ENCODE data around the gene CLSTN2. TPM values are rescaled to one million over a fixed set of nuclear protein-coding genes. Genes with fewer than 3 reads are reported as not detected.

The CLSTN2 gene
- total RNA-seq, 1 donor from 2014 or later: 143 TPM

DNA sequence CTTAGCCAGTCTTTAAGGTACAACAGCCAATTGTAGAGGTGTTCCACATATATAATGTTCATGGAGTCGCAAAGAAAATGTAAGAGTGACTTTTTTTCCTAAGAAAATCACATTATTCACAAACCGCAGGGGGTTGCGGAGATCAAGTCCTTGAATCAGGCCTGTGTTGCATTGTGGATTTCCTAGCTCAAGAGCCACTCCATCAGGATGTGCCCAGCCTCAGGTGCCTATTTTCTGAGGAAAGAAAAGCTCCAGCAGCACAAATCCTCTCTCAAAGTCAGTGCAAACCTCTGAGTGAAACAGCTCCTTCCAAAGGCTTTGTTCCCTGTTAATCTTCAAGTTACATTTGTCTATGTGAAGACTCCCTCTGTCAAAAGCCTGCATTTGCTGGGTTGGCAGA, 349.4 kb downstream of the CLSTN2 start:
- Mint-ChIP-seq H3K4me3 (ENCODE audit: unreplicated experiment) (no peak overlapping the region), H3K9me3 (ENCODE audit: unreplicated experiment) (no peaks in the 10 kb centered on the region), H3K27ac (ENCODE audit: unreplicated experiment) (no peak overlapping the region), H3K36me3 (ENCODE audit: unreplicated experiment) (no peaks in the 10 kb centered on the region), H3K27me3 (ENCODE audit: unreplicated experiment) (no peaks in the 10 kb centered on the region), H3K4me1 (ENCODE audit: unreplicated experiment) (peaks cover 14% of the 10 kb centered on the region)
- no peak for TF ChIP-seq CTCF (IDR thresholded peaks at IDR 0.05)
- no peak for DNase-seq (ENCODE audit: extremely low spot score, unreplicated experiment)

- no peaks in the 10 kb centered on the region for H3K36me3 Mint-ChIP-seq (ENCODE audit: unreplicated experiment)
- H3K4me3 Mint-ChIP-seq (ENCODE audit: unreplicated experiment): no peak overlapping the region
- H3K27me3 Mint-ChIP-seq (ENCODE audit: unreplicated experiment): no peaks in the 10 kb centered on the region
- no peak for TF ChIP-seq CTCF (IDR thresholded peaks at IDR 0.05)
- H3K27ac Mint-ChIP-seq (ENCODE audit: unreplicated experiment): no peak overlapping the region
- DNase-seq (ENCODE audit: extremely low spot score, unreplicated experiment): no peak
- no peaks in the 10 kb centered on the region for H3K9me3 Mint-ChIP-seq (ENCODE audit: unreplicated experiment)
- peaks cover 22% of the 10 kb centered on the region for H3K4me1 Mint-ChIP-seq (ENCODE audit: unreplicated experiment)
Observed at GRCh38 chr3:140285380-140285779, 350.4 kb downstream of the CLSTN2 start.

DNA sequence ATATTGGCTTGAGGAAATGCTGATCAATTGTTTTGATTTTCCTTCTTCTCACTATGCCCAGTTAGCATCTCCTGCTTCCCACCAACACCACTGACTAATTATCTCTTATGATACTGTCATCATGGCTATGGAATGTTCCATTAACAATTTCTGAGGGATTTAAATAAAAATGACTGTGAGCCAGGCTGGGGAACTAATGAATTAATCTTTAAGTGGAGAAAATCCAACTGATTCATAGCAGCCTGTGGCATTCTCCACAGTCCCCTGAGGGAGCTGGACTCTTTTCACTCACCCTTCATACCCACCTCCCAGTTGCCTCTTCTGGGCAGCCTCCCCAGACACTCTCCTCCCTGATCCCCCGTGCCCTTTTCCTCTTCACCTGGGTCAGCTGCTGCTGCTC, 353.6 kb downstream of the CLSTN2 start:
- no peaks in the 10 kb centered on the region for H3K27me3 Mint-ChIP-seq (ENCODE audit: unreplicated experiment)
- peaks cover 2% of the 10 kb centered on the region for H3K36me3 Mint-ChIP-seq (ENCODE audit: unreplicated experiment)
- TF ChIP-seq CTCF (IDR thresholded peaks at IDR 0.05): no peak
- no peak overlapping the region for H3K4me3 Mint-ChIP-seq (ENCODE audit: unreplicated experiment)
- H3K27ac Mint-ChIP-seq (ENCODE audit: unreplicated experiment): no peak overlapping the region
- no peak for DNase-seq (ENCODE audit: extremely low spot score, unreplicated experiment)
- peaks cover 46% of the 10 kb centered on the region for H3K4me1 Mint-ChIP-seq (ENCODE audit: unreplicated experiment)
- no peaks in the 10 kb centered on the region for H3K9me3 Mint-ChIP-seq (ENCODE audit: unreplicated experiment)

DNA sequence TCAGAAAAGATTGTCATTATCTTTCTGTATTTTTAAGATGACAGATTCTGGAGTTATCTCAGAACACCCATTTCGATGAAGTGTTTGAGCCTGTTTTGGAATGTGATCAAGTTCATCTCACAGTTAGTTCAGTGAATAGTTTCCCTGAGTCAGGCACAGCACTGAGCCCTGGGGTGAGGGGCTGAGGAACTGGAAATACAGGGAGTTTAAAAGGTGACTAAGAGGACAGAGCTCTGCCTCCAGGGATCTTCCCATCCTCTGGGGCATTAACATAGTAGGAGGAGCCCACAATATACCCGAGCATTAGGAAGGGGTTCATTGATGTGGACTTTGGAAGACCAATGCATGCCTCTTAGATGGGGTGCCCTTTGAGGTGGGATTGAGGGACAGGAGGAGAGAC, 355.1 kb downstream of the CLSTN2 start:
- TF ChIP-seq CTCF (IDR thresholded peaks at IDR 0.05): no peak
- Mint-ChIP-seq H3K9me3 (ENCODE audit: unreplicated experiment) (no peaks in the 10 kb centered on the region), H3K27me3 (ENCODE audit: unreplicated experiment) (no peaks in the 10 kb centered on the region), H3K4me1 (ENCODE audit: unreplicated experiment) (peaks cover 45% of the 10 kb centered on the region), H3K4me3 (ENCODE audit: unreplicated experiment) (no peak overlapping the region), H3K36me3 (ENCODE audit: unreplicated experiment) (peaks cover 2% of the 10 kb centered on the region), H3K27ac (ENCODE audit: unreplicated experiment) (peak overlapping the region; percentile 14)
- DNase-seq (ENCODE audit: extremely low spot score, unreplicated experiment): no peak

DNA sequence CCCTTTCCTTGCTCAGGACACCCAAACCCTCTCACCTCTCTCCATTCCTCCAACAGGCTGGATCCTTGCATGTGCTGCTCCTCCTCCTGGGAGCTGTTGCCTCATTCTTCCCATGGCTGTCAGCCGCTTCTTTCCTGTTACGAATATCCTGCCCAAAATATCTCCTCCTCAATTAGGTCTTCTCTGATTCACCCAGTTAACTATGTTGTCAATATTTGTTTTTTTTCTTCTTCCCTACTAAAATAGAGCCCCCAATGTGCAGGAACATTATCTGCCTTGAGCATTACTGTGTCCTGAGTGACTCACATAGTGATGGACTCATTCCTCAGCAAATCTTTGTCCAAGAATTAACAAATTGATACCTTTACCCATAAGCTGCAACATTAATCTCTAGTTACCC, 357.2 kb downstream of the CLSTN2 start:
- Mint-ChIP-seq H3K27me3 (ENCODE audit: unreplicated experiment) (no peaks in the 10 kb centered on the region), H3K4me1 (ENCODE audit: unreplicated experiment) (peaks cover 53% of the 10 kb centered on the region), H3K36me3 (ENCODE audit: unreplicated experiment) (peaks cover 2% of the 10 kb centered on the region), H3K4me3 (ENCODE audit: unreplicated experiment) (no peak overlapping the region), H3K9me3 (ENCODE audit: unreplicated experiment) (no peaks in the 10 kb centered on the region), H3K27ac (ENCODE audit: unreplicated experiment) (peak overlapping the region; percentile 64)
- no peak for TF ChIP-seq CTCF (IDR thresholded peaks at IDR 0.05)
- DNase-seq (ENCODE audit: extremely low spot score, unreplicated experiment): no peak

Measured in osteocyte (in vitro differentiated cells).